Retinal pigment epithelial cell (primary cell): ENCODE measurements around the gene PAQR8.
"Not testable (repeated sequence)": the region's sequence is repeated elsewhere in the genome, so short reads cannot be mapped to it uniquely, and the experiment has no call there.

Experiments
- DNase-seq: peaks from one replicate; pipeline ENCODE4 v3.0.0-alpha.2; 2010; ENCODE audit warnings: low read depth
- H3K4me3 ChIP-seq: 2 replicates; pipeline ENCODE4 v1.5.1; 2011; ENCODE audit warnings: mild to moderate bottlenecking, low read length, control low read depth, moderate library complexity
- CTCF ChIP-seq: conservative IDR thresholded peaks from 2 replicates; pipeline ENCODE4 v1.5.1; 2011; ENCODE audit warnings: low read depth, low read length, control low read depth, inconsistent platforms

The PAQR8 gene

GRCh38 chr6:52375780-52376556 is 14.0 kb downstream of the PAQR8 start:
- no peak for DNase-seq
- no peak for TF ChIP-seq CTCF
- no peak overlapping the region for H3K4me3 ChIP-seq

GRCh38 chr6:52376763-52377162 is 14.8 kb downstream of the PAQR8 start:
- no peak overlapping the region for H3K4me3 ChIP-seq
- DNase-seq, result no peak
- no peak for TF ChIP-seq CTCF

GRCh38 chr6:52377538-52378221 is 15.7 kb downstream of the PAQR8 start:
- H3K4me3 ChIP-seq, result no peak overlapping the region
- no peak for DNase-seq
- no peak for TF ChIP-seq CTCF

GRCh38 chr6:52381249-52381648 is 19.3 kb downstream of the PAQR8 start:
- no peak overlapping the region for H3K4me3 ChIP-seq
- TF ChIP-seq CTCF, result no peak
- no peak for DNase-seq

GRCh38 chr6:52384145-52384766 is 22.3 kb downstream of the PAQR8 start:
- TF ChIP-seq CTCF, result no peak
- no peak for DNase-seq
- H3K4me3 ChIP-seq, result no peak overlapping the region

GRCh38 chr6:52385074-52385473 is 23.1 kb downstream of the PAQR8 start:
- H3K4me3 ChIP-seq, result no peak overlapping the region
- no peak for TF ChIP-seq CTCF
- DNase-seq, result no peak

- not testable (repeated sequence) for DNase-seq, H3K4me3 ChIP-seq
Measured at GRCh38 chr6:52388119-52388518, 26.2 kb downstream of the PAQR8 start.
